ENCODE results near the gene PCDH9. TPM values are rescaled to one million over a fixed set of nuclear protein-coding genes. Genes with fewer than 3 reads are reported as not detected.
A peak's percentile ranks its signal among the peaks of the same experiment; 100 is the strongest.

PCDH9 gene
- total RNA-seq, 6 experiments from 2014 or later = 1.6 to 3.9 (median 3.1) TPM

DNA sequence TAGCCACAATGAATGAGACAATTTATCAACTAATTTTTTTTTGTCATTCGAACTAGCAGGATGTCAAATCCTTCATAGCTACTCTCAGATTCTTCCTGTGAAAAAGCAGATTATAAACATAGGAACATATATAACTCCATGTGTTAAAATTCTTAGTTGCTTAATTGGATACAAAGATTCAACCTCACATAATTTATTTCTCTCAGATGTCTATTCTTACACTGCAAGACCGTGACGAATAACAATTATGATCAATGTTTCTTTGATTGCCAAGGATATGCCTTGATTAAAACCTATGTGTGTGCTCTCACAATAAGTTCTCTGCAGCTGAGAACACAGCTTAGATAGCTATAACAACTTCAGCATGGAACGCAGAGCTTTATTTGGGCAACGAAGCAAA, 872.7 kb downstream of the PCDH9 start:
- Histone ChIP-seq H3K4me1 (no peaks in the 10 kb centered on the region), H3K27ac (no peak overlapping the region), H3K36me3 (no peaks in the 10 kb centered on the region), H3K27me3 (no peaks in the 10 kb centered on the region), H3K9me3 (no peaks in the 10 kb centered on the region), H3K4me3 (no peak overlapping the region)
- DNase-seq (no peak), ATAC-seq (no peak)
- 72% methylated on average over 5 of the region's 5 CpGs for WGBS (ENCODE audit: insufficient coverage, low coverage, low lambda C conversion rate, missing lambda C conversion rate)
- no peak for TF ChIP-seq POLR2A (IDR thresholded peaks at IDR 0.05)
- TF ChIP-seq, protein P1, sequence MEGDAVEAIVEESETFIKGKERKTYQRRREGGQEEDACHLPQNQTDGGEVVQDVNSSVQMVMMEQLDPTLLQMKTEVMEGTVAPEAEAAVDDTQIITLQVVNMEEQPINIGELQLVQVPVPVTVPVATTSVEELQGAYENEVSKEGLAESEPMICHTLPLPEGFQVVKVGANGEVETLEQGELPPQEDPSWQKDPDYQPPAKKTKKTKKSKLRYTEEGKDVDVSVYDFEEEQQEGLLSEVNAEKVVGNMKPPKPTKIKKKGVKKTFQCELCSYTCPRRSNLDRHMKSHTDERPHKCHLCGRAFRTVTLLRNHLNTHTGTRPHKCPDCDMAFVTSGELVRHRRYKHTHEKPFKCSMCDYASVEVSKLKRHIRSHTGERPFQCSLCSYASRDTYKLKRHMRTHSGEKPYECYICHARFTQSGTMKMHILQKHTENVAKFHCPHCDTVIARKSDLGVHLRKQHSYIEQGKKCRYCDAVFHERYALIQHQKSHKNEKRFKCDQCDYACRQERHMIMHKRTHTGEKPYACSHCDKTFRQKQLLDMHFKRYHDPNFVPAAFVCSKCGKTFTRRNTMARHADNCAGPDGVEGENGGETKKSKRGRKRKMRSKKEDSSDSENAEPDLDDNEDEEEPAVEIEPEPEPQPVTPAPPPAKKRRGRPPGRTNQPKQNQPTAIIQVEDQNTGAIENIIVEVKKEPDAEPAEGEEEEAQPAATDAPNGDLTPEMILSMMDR (IDR thresholded peaks at IDR 0.05) = no peak
- intact Hi-C loops (cut with DNase I) = no loop called here

- H3K4me3 ChIP-seq = no peak overlapping the region
- ATAC-seq = no peak
- no peak overlapping the region for H3K27ac ChIP-seq
- intact Hi-C loops (cut with DNase I) = no loop called here
- DNase-seq = no peak
- H3K27me3 ChIP-seq = no peaks in the 10 kb centered on the region
- no peak for TF ChIP-seq POLR2A (IDR thresholded peaks at IDR 0.05)
- TF ChIP-seq, protein P1 (IDR thresholded peaks at IDR 0.05) = no peak
- H3K36me3 ChIP-seq = no peaks in the 10 kb centered on the region
- H3K4me1 ChIP-seq = no peaks in the 10 kb centered on the region
- WGBS (ENCODE audit: insufficient coverage, low coverage, low lambda C conversion rate, missing lambda C conversion rate) = 70% methylated on average over 4 of the region's 5 CpGs
- no peaks in the 10 kb centered on the region for H3K9me3 ChIP-seq
Observed at GRCh38 chr13:66354879-66355751, 875.0 kb downstream of the PCDH9 start.

GRCh38 chr13:66353664-66354063, 876.5 kb downstream of the PCDH9 start:
- DNase-seq = no peak

DNA sequence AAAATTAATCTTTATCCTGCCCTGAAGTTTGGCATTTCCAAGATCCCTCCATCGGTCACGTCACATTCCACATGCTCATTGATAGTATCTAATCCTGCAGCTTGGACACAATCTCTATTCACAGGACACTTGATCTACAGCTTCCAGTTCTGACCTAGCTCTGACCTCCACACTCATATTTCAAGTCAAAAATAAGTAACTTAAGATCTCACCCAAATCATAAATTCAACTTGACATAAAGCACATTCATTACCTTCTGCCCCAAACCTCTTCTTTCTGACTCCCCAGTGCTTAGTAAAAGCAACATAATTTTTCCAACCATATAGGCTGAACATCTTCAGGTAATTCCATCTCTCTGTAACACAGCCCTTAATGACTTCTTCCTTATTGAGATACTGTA, 880.2 kb downstream of the PCDH9 start:
- no peaks in the 10 kb centered on the region for H3K36me3 ChIP-seq
- no peaks in the 10 kb centered on the region for H3K4me1 ChIP-seq
- H3K27me3 ChIP-seq = no peaks in the 10 kb centered on the region
- WGBS (ENCODE audit: insufficient coverage, low coverage, low lambda C conversion rate, missing lambda C conversion rate) = 84% methylated on average over 2 of the region's 2 CpGs
- intact Hi-C loops (cut with DNase I) = no loop called here
- H3K27ac ChIP-seq = no peak overlapping the region
- DNase-seq = no peak
- H3K9me3 ChIP-seq = no peaks in the 10 kb centered on the region
- ATAC-seq = no peak
- no peak overlapping the region for H3K4me3 ChIP-seq
- no peak for TF ChIP-seq POLR2A (IDR thresholded peaks at IDR 0.05)
- TF ChIP-seq, protein P1 (IDR thresholded peaks at IDR 0.05) = no peak

More at GRCh38 chr13:66353664-66354063, 876.5 kb downstream of the PCDH9 start:
- TF ChIP-seq, protein P1 (IDR thresholded peaks at IDR 0.05) = no peak
- no peak for TF ChIP-seq POLR2A (IDR thresholded peaks at IDR 0.05)
- 14% methylated on average over 2 of the region's 2 CpGs for WGBS (ENCODE audit: insufficient coverage, low coverage, low lambda C conversion rate, missing lambda C conversion rate)
- no peaks in the 10 kb centered on the region for H3K4me1 ChIP-seq
- H3K4me3 ChIP-seq = no peak overlapping the region
- no peaks in the 10 kb centered on the region for H3K27me3 ChIP-seq
- ATAC-seq = peak in 1 of 4 donors; percentile 47
- H3K9me3 ChIP-seq = no peaks in the 10 kb centered on the region
- H3K27ac ChIP-seq = no peak overlapping the region
- H3K36me3 ChIP-seq = no peaks in the 10 kb centered on the region
- intact Hi-C loops (cut with DNase I) = no loop called here

Measured in right lobe of liver (tissue), 6 donors.